Vagina (tissue), 2 donors: ENCODE measurements around the gene RFC3.

Experiments
- CTCF ChIP-seq, 3 experiments: fragments of 450-650 bp in 2 of 3; fragments of 200-600 bp in 1 of 3; sonication (generic) in 1 of 3; IDR thresholded peaks; one replicate each; pipeline ENCODE4 v1.5.1; 2017 to 2019; ENCODE audit warnings: antibody characterized with exemption in 3 of 3, mild to moderate bottlenecking in 2 of 3, moderate library complexity in 2 of 3
- POLR2A ChIP-seq, 2 donors: fragments of 450-650 bp; IDR thresholded peaks; one replicate each; pipeline ENCODE4 v1.6.1; 2017; ENCODE audit warnings: antibody characterized with exemption in 2 of 2, mild to moderate bottlenecking in 2 of 2, moderate library complexity in 2 of 2

GRCh38 chr13:33815011-33815550 lies 2.9 kb upstream of the RFC3 start:
- TF ChIP-seq POLR2A (IDR thresholded peaks at IDR 0.05) (no peak), CTCF (IDR thresholded peaks at IDR 0.05) (no peak)
